PC-3 (cell line): Measurements from ENCODE around the gene PLEKHN1. TPM values are rescaled to one million over a fixed set of nuclear protein-coding genes. Genes with fewer than 3 reads are reported as not detected.
"Not testable (repeated sequence)": the region's sequence is repeated elsewhere in the genome, so short reads cannot be mapped to it uniquely, and the experiment has no call there.

Experiments
- ATAC-seq: fragments of 200-7000 bp; cut with Tn5 transposase; 2 replicates; pipeline ENCODE4 v1.9.1; 2020; ENCODE audit warnings: mild to moderate bottlenecking, moderate library complexity
- BruUV-seq: library from RNA; stranded (reverse); fragments of 400-500 nt; replicated peaks from 2 replicates; lab custom pipeline; 2021; lab: Mats Ljungman, UMichigan
- CTCF ChIA-PET: fragments of 300-600 bp; sonication (Branson Sonifier 250); formaldehyde crosslinking; loops from one replicate; lab custom pipeline; 2022; ENCODE audit warnings: antibody characterized with exemption; lab: Charles Lee
- POLR2A ChIA-PET: fragments of 300-600 bp; sonication (Branson Sonifier 250); formaldehyde crosslinking; loops from one replicate; lab custom pipeline; 2022; ENCODE audit warnings: antibody characterized with exemption; ENCODE audit not compliant: unreplicated experiment; lab: Charles Lee
- DNase-seq: peaks from one replicate; pipeline ENCODE4 v3.0.0-alpha.2; 2015
- H2AFZ ChIP-seq: fragments of 300-600 bp; sonication (generic); 2 replicates; pipeline ENCODE4 v1.6.0; 2016; ENCODE audit warnings: antibody characterized with exemption, low read length
- H3F3A ChIP-seq: fragments of 300-600 bp; sonication (generic); one replicate; pipeline ENCODE4 v1.6.0; 2017; ENCODE audit warnings: antibody characterized with exemption, low read length, control low read depth, mild to moderate bottlenecking; ENCODE audit not compliant: unreplicated experiment
- H3K27ac ChIP-seq: fragments of 300-600 bp; sonication (generic); 2 replicates; pipeline ENCODE4 v1.5.1; 2016; ENCODE audit warnings: mild to moderate bottlenecking, low read length
- H3K27me3 ChIP-seq: fragments of 300-600 bp; sonication (generic); 2 replicates; pipeline ENCODE4 v1.6.1; 2016; ENCODE audit warnings: low read length, mixed read lengths
- H3K36me3 ChIP-seq: fragments of 300-600 bp; sonication (generic); 2 replicates; pipeline ENCODE4 v1.6.1; 2016; ENCODE audit warnings: low read depth, mixed run types, low read length, mixed read lengths
- H3K4me1 ChIP-seq: fragments of 300-600 bp; sonication (generic); 2 replicates; pipeline ENCODE4 v1.5.1; 2016; ENCODE audit warnings: low read length; ENCODE audit not compliant: insufficient read depth
- H3K4me2 ChIP-seq: fragments of 300-600 bp; sonication (generic); 2 replicates; pipeline ENCODE4 v1.6.0; 2016; ENCODE audit warnings: low read length
- H3K4me3 ChIP-seq: fragments of 300-600 bp; sonication (generic); 2 replicates; pipeline ENCODE4 v1.5.1; 2016; ENCODE audit warnings: mild to moderate bottlenecking, low read length, mixed read lengths
- H3K79me2 ChIP-seq: fragments of 300-600 bp; sonication (generic); 2 replicates; pipeline ENCODE4 v1.6.1; 2017; ENCODE audit warnings: low read length, mixed read lengths
- H3K9ac ChIP-seq: fragments of 300-600 bp; sonication (generic); 2 replicates; pipeline ENCODE4 v1.6.0; 2016; ENCODE audit warnings: mild to moderate bottlenecking, low read length
- H3K9me2 ChIP-seq: fragments of 300-600 bp; sonication (generic); replicated peaks from 2 replicates; pipeline ENCODE4 v1.6.1; 2016; ENCODE audit warnings: mixed run types, low read length, mixed read lengths
- H3K9me3 ChIP-seq: fragments of 300-600 bp; sonication (generic); 2 replicates; pipeline ENCODE4 v1.6.1; 2016; ENCODE audit warnings: low read length, mixed read lengths
- H4K20me1 ChIP-seq: fragments of 300-600 bp; sonication (generic); 2 replicates; pipeline ENCODE4 v1.6.1; 2016; ENCODE audit warnings: low read length, mixed read lengths
- CTCF ChIP-seq: fragments of 300-600 bp; sonication (generic); conservative IDR thresholded peaks from 2 replicates; pipeline ENCODE4 v1.5.1; 2017; ENCODE audit warnings: antibody characterized with exemption, low read depth, mild to moderate bottlenecking, low read length
- EZH2 ChIP-seq: fragments of 300-600 bp; sonication (generic); IDR thresholded peaks from one replicate; pipeline ENCODE4 v1.6.1; 2017; ENCODE audit warnings: antibody characterized with exemption, mild to moderate bottlenecking, low read length; ENCODE audit not compliant: unreplicated experiment
- EZH2phosphoT487 ChIP-seq: fragments of 300-600 bp; sonication (generic); IDR thresholded peaks from 2 replicates; pipeline ENCODE4 v1.6.1; 2018; ENCODE audit warnings: mild to moderate bottlenecking, antibody characterized with exemption, low read length, borderline replicate concordance
- intact Hi-C: fragments of 100-400 bp; cut with micrococcal nuclease; formaldehyde crosslinking; loops from 2 replicates; pipeline ENCODE4 v1.9.0; 2023
- total RNA-seq: library from RNA; depleted of rRNA; stranded (reverse); fragments of >200 nt; gene quantifications from 2 replicates; pipeline ENCODE4 v1.2.3, GENCODE V29; 2014

PLEKHN1 gene
- total RNA-seq, 1 experiment from 2014 or later: 14.0 TPM

GRCh38 chr1:1006305-1007159 lies 40.2 kb downstream of the PLEKHN1 start:
- ATAC-seq (peak; percentile 24), DNase-seq (peak; percentile 75)
- TF ChIP-seq EZH2phosphoT487 (no peak), CTCF (no peak), EZH2 (no peak)
- no peaks in the 10 kb centered on the region for H3K36me3 ChIP-seq
- peaks cover 14% of the 10 kb centered on the region for H3K79me2 ChIP-seq
- no peaks in the 10 kb centered on the region for H3K9me2 ChIP-seq
- no peaks in the 10 kb centered on the region for H3F3A ChIP-seq
- no peak overlapping the region for H3K4me3 ChIP-seq
- H3K9ac ChIP-seq: peak overlapping the region; percentile 37; the same call in 1 of the 2 replicates
- no peaks in the 10 kb centered on the region for H3K27me3 ChIP-seq
- ChIA-PET CTCF (no interaction called here), POLR2A (no interaction called here)
- H4K20me1 ChIP-seq: no peaks in the 10 kb centered on the region
- intact Hi-C loops: no loop called here
- peak overlapping the region; percentile 22; the same call in 1 of the 2 replicates for H3K4me2 ChIP-seq
- no peaks in the 10 kb centered on the region for H3K9me3 ChIP-seq
- H3K27ac ChIP-seq: peak overlapping the region; percentile 51
- peaks cover 15% of the 10 kb centered on the region for H3K4me1 ChIP-seq
- no TSS peak for BruUV-seq
- no peak overlapping the region for H2AFZ ChIP-seq

- H3K9me3 ChIP-seq, H3K9ac ChIP-seq, H3K27ac ChIP-seq, CTCF ChIA-PET, BruUV-seq, H3K9me2 ChIP-seq, H2AFZ ChIP-seq, DNase-seq, H3K4me3 ChIP-seq, H3K36me3 ChIP-seq, ATAC-seq, H3K27me3 ChIP-seq, H3K4me2 ChIP-seq, H4K20me1 ChIP-seq, H3F3A ChIP-seq: not testable (repeated sequence)
- intact Hi-C loops: loop anchor here (5.0 kb wide), 1 partner anchor 107 kb away; the partner anchor contains the start of gene C1orf159
- peaks cover 35% of the 10 kb centered on the region for H3K4me1 ChIP-seq
- peaks cover 18% of the 10 kb centered on the region for H3K79me2 ChIP-seq
- POLR2A ChIA-PET: interaction anchor here (0.7 kb wide), 1 partner anchor 8 kb away, joined by 3 read pairs; no protein-coding TSS in a partner anchor
Measured at GRCh38 chr1:1010131-1010530, 43.8 kb downstream of the PLEKHN1 start.

GRCh38 chr1:1011396-1011949 lies 45.2 kb downstream of the PLEKHN1 start:
- CTCF ChIA-PET: no interaction called here
- intact Hi-C loops: loop anchor here (5.0 kb wide), 1 partner anchor 106 kb away; the partner anchor contains the start of gene C1orf159
- H3K4me3 ChIP-seq: no peak overlapping the region
- peaks cover 22% of the 10 kb centered on the region for H3K79me2 ChIP-seq
- no peak for DNase-seq
- H3K27ac ChIP-seq: no peak overlapping the region
- no peak for TF ChIP-seq EZH2
- TF ChIP-seq CTCF: no peak
- TF ChIP-seq EZH2phosphoT487: no peak
- H3K4me2 ChIP-seq: no peak overlapping the region
- H3K9me2 ChIP-seq: no peaks in the 10 kb centered on the region
- no peak for ATAC-seq
- H3K27me3 ChIP-seq: no peaks in the 10 kb centered on the region
- POLR2A ChIA-PET: no interaction called here
- no peak overlapping the region for H3K9ac ChIP-seq
- H3F3A ChIP-seq: no peaks in the 10 kb centered on the region
- no peaks in the 10 kb centered on the region for H3K36me3 ChIP-seq
- peaks cover 28% of the 10 kb centered on the region for H3K4me1 ChIP-seq
- no peaks in the 10 kb centered on the region for H4K20me1 ChIP-seq
- no peak overlapping the region for H2AFZ ChIP-seq
- no TSS peak for BruUV-seq
- no peaks in the 10 kb centered on the region for H3K9me3 ChIP-seq

- peak overlapping the region; percentile 66 for H3K27ac ChIP-seq
- CTCF ChIA-PET, H4K20me1 ChIP-seq, H3K27me3 ChIP-seq, ATAC-seq, H3K9me2 ChIP-seq, DNase-seq, H3K36me3 ChIP-seq, H3K9me3 ChIP-seq, H3F3A ChIP-seq: not testable (repeated sequence)
- H3K4me3 ChIP-seq: peak overlapping the region; percentile 76
- intact Hi-C loops: loop anchor here (1.0 to 5.0 kb wide), 2 partner anchors 12 to 105 kb away; partner anchors contain the start of genes C1orf159 and HES4
- POLR2A ChIA-PET: interaction anchor here (0.6 kb wide), 1 partner anchor 9 kb away, joined by 3 read pairs; no protein-coding TSS in a partner anchor
- H3K4me1 ChIP-seq: peaks cover 23% of the 10 kb centered on the region
- peaks cover 22% of the 10 kb centered on the region for H3K79me2 ChIP-seq
- peak overlapping the region; percentile 71 for H3K9ac ChIP-seq
- BruUV-seq: TSS peak; percentile 83
- peak overlapping the region; percentile 96 for H3K4me2 ChIP-seq
- H2AFZ ChIP-seq: peak overlapping the region; percentile 49
Measured at GRCh38 chr1:1012736-1013104, 46.4 kb downstream of the PLEKHN1 start.
